Thyroid gland (tissue), 4 donors: ENCODE data around the gene GSTO2.

Experiments
- CTCF ChIP-seq, 6 experiments: fragments of 200-600 bp in 3 of 6; fragments of 450-650 bp in 3 of 6; sonication (generic) in 3 of 6; IDR thresholded peaks; one replicate each; pipeline ENCODE4 v1.5.1; 2016 to 2019; ENCODE audit warnings: antibody characterized with exemption in 6 of 6, mild to moderate bottlenecking in 2 of 6, inconsistent platforms in 1 of 6, moderate library complexity in 1 of 6
- POLR2A ChIP-seq, 2 donors: fragments of 450-650 bp; IDR thresholded peaks; one replicate each; pipeline ENCODE4 v1.6.1; 2017; ENCODE audit warnings: antibody characterized with exemption in 2 of 2, mild to moderate bottlenecking in 2 of 2, moderate library complexity in 1 of 2

GRCh38 chr10:104315486-104315921 is 46.5 kb downstream of the GSTO2 start:
- TF ChIP-seq CTCF (IDR thresholded peaks at IDR 0.05) (no peak), POLR2A (IDR thresholded peaks at IDR 0.05) (no peak)
